HG02870 (cell line): ENCODE results near the gene NOP14.
"Not testable (repeated sequence)": the region's sequence is repeated elsewhere in the genome, so short reads cannot be mapped to it uniquely, and the experiment has no call there.

Source experiments
- ATAC-seq: cut with Tn5 transposase; IDR thresholded peaks from one replicate; pipeline ENCODE4 v1.9.1; 2021; ENCODE audit warnings: mild to moderate bottlenecking, moderate library complexity; ENCODE audit not compliant: unreplicated experiment

The NOP14 gene

DNA sequence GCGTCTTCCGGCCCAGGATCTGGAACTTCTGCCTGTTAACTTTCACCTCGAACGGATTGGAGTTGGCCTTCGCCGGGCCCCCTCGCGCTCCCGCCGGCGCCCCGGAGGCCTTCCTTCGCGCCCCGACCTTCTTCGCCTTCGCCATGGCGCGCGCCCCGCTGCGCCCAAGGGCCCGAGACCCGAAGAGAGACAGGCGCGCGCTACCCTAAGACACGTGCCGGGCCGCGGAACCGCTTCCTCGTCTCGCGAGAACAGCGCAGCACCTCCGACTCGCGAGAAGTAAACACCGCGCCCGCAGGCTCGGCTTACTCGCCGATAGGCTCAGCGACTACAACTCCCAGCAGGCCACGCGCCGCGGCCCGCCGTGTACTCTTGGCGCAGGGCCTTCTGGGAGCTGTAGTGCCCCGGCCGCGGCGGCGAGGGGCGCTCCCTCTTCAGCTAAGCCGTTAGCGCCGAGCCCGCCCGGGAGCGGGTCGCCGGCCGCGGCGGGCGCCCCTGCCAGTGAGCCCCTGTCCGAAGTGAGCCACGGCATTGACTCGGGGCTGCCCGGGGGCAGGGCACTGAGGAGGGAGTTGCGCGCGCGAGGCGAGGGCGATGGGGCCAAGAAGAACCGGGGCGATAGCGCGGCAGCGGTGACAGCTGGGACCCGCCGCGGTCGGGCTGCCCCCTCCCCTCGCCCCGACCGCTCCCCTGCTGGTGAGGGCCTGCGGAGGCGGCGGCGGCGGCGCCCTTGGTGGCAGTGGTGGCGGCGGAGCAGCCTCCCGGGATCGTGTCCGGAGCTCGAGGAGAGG is at the start of gene NOP14, which contains the start of gene GRK4:
NOP14 (minus strand) TSS at position 232 of the 791 bp plus-strand sequence; CDS start at position 145, 87 bp downstream.
GRK4 (plus strand) TSS at position 397 of the 791 bp plus-strand sequence. CDS start 500 bp downstream, outside the sequence.
- peak; percentile 91 for ATAC-seq

DNA sequence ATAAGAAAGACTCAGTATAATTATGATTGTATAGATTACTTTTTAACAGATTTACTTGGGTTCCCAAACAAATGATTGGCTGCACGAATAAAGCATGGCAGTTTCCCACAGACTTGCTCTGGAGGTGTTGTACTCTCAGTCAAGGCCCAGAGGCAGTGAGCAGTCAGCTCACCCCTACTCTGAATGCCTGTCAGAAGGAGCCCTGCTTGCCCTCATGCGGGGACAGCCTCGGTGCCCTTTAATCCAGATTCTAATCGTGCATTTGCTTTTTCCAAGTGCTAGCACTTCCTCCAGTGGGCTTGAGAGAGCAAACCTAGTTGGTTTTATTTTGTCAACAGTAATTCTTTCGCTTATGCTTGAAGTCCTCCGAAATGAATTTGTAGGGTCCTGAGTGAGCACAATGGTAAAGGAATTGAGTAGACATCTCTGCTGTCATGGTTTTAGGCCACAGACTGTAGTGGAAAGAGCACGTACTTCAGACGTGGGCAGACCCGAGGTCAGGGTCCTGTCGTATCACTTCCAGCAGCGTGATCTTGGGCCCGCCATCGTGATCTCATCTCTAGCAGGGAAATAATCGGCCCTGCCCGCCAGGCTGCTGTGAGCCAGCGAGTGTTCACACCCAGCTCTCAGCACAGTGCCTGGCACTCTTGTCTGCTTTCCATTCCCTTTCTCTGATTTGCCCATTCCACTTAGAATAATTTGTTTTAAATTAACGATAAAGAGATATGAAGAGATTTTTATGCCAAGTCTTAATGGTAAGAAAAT is 48.4 kb upstream of the NOP14 start:
- no peak for ATAC-seq

DNA sequence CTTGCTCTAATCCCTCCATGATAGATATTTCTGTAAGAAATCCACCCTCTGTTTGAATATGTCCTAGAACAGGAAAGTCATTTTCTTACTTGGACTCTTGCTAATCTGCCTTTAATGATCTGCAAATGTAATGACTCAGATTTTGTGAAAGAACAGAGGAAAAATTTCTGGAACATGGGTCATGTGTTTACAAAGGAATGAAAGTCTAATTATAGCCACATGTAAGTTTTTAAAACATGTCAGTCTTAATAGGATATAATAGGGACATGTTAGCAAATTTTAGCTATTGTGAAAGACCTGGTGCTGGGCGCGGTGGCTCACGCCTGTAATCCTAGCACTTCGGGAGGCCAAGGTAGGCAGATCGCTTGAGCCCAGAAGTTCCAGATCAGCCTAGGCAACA is 47.8 kb upstream of the NOP14 start:
- ATAC-seq: no peak

DNA sequence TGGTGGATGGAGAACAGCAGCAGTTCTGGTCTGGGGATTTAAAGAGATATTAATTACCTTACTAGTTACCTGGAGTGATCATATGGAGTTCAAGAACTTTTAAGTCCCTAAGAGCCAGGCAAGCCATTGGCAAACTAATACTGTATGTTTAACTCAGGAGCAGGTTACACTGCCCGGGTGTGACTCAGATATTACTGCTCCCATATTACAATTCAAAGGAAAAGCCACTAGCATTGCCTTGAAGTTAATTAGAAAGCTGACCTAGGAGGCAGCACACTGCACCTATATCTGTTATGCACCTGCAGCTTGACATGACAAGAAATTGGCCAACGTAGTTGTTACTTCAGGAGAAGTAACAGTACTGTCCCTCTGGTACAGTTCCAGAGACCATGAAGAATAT is 47.4 kb upstream of the NOP14 start:
- ATAC-seq: no peak

DNA sequence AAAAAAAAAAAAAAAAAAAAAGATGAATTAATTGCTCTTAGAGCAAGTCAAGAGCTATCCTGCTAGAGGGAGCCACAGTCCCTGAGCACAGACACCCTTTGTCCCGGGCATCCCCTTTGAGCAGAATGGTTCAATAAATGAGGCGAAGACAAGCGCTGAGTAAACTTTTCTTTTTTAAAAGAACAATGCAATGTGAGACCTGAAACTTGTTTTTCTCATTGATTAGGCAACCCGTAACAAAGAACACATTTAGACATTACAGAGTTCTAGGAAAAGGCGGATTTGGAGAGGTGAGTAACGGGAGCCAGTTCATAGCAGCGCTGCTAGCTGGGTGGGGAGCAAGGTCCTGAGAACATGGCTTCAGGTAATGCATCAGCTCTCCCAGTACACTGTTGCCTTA is 46.2 kb upstream of the NOP14 start:
- no peak for ATAC-seq

DNA sequence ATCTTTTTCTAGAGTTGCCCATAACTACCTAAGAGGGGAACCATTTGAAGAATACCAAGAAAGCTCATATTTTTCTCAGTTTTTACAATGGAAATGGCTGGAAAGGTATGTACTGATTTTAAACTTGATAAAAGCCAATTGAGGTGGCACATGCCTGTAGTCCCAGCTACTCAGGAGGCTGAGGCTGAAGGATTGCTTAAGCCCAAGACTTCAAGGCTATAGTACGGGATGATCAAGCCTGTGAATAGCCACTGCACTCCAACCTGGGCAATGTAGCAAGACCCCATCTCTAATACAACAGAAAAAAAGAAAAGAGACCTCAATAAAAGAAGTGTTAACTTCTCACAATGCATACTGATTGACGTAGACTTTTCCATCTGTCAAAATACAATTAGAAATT is 44.5 kb upstream of the NOP14 start:
- no peak for ATAC-seq

DNA sequence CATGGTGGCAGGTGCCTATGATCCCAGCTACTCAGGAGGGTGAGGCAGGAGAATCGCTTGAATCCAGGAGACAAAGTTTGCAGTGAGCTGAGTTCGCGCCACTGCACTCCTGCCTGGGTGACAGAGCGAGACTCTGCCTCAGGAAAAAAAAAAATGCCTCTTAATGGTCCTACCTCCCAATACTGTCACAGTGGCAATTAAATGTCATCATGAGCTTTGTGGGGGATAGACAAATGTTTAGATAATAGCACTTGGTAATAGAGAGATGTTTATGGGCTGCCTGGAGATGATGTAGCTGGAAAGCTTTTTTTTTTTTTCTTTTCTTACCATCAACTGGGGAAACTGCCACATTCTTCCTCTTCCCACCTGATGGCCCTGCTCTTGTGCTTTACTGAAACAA is 33.2 kb upstream of the NOP14 start:
- no peak for ATAC-seq

DNA sequence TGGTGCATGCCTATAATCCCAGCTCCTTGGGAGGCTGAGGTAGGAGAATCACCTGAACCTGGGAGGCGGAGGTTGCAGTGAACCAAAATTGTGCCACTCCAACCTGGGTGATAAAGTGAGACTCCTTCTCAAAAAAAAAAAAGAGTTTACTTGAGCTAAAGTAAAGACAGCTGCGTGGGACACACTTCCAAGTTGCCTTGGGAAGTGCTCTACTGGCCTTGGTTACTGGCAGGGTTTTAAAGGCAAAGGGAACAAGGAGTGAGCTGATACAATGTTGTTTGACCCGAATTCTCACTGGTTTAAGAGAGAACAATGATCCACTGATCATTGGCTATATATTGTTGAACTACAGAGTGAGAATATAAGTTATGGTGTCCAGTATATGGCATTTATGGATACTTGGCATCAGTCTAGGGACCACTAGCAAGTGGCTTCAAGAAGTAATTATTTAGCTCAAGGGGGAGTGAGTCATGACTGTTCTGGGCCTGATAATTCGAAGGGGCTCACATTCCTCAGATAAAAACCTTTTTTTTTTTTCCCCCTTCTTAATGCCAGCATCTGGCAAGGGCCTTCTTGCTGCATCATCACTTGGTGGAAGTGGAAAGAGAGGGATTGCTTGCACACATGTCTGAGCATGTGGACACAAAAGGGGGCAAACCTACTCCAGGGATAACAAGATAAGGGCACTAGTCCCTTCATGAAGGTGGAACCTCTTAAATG is 32.5 kb upstream of the NOP14 start:
- ATAC-seq: no peak

DNA sequence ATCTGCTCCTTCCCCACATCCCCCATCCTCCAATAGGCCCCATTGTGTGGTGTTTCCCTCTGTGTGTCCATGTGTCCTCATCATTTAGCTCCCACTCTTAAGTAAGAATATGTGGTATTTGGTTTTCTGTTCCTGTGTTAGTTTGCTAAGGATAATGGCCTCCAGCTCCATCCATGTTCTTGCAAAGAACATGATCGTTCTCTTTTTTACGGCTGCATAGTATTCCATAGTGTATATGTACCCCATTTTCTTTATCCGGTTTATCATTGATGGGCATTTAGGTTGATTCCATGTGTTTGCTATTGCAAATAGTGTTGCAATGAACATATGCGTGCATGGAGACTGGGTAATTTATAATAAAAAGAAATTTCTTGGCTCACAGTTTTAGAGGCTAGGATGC is 31.7 kb upstream of the NOP14 start:
- ATAC-seq: no peak

DNA sequence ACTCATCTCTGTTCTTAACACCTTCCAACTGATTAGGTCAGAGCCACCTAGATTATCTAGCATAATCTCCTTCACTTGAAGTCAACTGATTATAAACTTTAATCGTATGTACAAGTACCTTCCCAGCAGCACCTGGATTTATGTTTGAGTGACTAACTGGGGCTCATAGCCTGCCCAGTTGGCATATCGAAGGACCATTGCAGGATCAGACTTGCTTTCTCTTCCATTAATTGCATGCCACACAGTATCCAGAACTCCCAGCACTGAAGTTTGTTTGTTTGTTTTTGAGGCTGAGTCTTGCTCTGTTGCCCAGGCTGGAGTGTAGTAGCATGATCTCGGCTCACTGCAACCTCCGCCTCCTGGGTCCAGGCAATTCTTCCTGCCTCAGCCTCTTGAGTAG is 28.0 kb upstream of the NOP14 start:
- ATAC-seq: no peak

DNA sequence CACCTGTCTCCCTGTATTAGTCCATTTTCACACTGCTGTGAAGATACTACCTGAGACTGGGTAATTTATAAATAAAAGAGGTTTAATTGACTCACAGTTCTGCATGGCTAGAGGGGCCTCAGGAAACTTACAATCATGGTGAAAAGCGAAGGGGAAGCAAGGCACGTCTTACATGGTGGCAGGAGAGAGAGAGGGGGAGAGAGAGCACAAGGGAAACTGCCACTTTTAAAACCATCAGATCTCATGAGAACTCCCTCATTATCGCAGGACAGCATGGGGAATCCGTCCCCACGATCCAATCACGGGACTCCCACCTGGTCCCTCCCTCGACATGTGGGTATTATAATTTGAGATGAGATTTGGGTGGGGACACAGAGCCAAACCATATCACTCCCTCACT is 20.5 kb upstream of the NOP14 start:
- not testable (repeated sequence) for ATAC-seq

DNA sequence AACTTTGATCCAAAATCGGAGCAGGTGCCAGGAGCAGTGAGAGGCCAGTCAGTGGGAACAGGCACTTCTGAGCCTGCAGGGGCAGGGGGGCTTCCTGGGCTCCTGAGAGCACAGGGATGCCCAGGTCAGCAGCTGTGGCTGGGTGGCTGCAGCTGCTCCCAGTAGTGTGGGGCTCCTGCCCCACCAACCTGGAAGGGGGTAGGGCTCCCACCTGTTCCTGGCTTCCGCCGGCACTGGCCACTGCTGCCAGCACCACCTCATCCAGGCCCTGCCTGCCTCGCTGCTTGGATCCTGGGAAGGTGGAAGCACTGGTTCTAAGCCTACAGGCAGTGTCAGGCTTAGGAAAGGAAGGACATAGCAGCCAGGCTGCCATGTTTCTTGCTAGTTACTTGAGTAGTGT is 18.8 kb upstream of the NOP14 start:
- ATAC-seq: no peak

DNA sequence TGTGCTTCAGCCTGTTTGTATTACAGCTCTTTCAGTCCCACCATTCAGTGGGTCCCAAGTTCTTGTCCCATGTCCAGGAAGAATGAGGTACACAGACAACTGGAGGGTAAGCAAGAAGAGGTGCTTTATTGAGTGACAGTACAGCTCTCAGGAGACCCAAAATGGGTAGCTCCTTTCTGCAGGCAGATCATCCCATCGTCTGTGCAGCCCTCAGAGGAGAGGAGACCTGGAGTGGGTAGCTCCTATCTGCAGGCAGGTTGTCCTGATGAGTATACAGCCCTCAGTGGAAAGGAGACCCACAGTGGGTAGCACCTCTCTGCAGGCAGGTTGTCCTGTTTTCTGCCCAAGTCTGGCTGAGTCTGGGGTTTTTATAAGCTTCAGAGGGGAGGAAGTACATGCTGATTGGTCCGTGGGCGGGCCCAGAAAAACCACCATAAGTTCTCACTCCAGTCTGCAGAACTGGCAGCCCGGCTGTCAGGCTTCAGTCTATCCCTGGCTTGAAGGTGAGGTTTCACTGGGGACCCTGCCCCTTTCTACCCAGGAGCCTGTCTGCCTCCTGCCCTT is 18.1 kb upstream of the NOP14 start:
- no peak for ATAC-seq

DNA sequence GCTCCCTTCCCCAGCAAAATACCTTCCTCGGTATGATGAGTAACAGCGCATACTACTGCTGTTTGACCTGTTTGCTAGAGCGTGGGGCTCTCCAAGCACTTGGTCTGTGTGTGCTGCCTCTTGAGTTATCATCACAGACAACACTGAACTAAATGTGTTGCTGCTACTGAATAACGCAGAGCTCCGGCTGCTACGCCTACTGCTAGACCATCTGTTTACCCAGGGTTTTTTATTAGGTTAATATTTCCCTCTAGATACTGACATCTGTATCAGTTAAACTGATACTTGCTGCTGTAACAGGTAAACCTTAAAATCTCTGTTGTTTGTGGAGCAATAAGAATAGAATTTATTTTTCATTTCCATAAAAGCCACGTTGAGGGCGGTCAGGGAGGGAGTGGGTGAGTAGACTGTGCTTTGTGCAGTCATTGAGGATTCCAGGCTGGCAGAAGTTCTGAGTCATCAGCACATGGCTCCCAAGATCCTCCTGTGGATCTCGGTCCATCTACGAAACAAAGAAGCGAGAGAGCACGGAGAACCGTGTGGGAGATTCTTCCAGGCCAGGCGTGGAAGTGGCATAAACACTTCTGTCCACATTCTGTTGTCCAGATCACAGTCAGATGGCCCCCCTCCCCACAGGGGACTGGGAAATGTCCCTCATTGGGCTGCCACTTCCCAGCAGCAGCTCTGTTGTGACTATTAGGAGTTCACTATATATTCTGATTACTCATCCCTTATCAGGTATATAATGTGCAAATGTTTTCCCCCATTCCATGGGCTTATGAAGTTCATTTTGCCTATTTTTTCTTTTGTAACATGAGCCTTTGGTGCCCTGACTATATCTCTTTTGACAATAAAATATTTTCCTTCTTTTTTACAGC is 14.2 kb upstream of the NOP14 start:
- no peak for ATAC-seq

DNA sequence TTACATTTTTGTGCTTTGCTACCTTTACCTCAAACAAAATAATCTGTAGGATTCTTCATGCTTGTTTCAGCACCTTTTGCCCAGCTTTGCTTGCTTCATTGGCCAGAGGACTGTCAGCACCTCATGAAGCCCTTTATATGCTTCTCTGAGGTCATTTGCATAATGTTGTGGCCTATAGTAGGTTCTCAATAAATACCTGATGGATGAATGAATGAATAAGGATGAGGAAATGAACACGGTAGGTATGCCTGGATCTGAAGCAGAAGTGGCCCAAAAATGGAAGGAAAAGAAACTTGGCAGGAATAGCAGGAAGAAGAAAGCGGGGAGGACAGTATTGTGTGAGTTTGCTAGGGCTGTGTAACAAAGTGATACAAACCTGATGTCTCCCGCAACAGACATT is 8.1 kb upstream of the NOP14 start:
- no peak for ATAC-seq

DNA sequence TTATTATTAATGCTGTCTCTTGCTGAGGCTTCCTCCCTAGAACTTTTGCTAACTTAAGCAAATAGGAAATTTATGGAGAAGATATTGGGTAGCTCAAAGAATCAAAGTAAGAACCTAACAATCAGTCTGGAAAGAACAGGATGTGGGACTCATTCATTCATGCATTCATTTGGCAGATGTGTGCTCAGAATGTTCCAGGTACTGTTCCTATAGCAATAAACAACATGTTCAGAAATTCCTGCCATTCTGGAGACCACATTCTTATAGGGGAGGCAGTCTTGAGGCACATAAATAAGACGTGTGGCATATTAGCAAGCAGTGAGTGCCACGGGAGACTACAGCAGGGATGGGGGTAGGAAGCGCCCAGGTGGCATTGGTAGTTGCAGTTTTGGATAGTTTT is 5.2 kb upstream of the NOP14 start:
- ATAC-seq: no peak

DNA sequence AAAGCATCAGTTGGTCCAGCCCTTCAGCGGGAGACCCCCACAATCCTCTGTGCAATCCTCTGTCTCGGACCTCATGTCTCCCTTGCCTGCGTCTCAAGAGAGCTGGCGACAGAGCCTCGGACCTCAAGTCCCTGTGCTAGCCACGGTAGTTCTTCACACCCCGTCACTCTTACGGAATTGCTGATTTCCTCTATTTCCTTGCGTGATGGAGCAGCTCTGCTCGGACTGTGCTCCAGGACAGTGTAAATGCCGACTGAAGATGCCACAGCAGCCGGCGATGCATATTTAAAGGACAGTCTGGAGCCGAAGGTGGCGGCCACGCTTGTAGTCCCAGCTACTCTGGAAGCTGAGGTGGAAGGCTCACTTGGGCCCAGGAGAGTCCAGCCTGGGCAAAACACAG is 2.1 kb upstream of the NOP14 start:
- no peak for ATAC-seq

DNA sequence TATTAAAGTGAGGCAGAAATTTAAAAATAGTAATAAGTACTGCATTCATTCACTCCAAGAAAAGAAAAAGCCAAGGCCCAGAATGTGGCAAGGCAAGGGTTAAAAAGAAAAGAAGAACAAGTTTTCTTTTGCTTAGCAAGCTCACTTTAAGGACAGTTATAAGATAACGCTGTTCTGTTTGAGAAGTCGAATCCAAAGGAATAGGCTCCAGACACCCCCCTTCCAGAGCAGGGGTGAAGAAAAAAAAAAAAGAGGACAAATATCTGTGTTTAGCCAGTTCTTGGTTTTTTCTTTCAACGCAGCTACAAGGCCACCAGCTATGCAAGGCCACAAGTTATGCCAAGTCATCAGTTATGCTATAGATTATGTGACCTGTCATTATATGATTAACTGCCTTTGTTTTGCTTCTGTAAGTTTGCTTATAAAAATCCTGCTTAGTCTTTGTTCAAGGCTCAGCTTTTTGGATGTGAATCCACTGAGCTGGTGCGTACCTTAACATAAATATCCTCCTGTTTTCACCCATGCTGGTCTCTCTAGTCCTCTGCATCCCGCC is 1.6 kb upstream of the NOP14 start:
- ATAC-seq: no peak

DNA sequence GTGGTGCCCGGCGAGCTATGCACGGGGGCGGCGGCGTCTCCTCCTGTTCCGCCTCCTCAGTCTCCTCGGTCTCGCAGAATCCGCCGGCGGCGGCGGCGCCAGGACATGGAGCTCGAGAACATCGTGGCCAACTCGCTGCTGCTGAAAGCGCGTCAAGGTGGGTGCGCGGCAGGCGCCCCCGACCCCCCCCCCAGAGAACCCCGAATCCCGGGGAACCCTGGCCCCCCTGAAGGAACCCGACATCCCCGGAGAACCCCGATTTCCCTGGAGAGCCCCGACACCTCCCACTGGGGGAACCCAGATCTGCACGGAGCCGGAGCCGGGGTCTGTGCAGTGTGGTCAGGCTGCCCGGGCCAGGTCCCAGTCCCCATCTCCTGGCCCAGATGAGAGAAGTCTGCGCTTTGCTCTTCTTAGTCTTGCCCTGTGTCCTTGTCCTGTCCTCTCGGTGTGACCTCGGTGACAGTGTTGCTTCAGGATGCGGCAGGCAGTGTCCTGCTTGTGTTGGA is 813 bp upstream of the NOP14 start:
- ATAC-seq: peak; percentile 29
